Stimulated activated CD8-positive, alpha-beta memory T cell treated with anti-CD3 and anti-CD28 coated beads, Interleukin-15, amount 100 ng/mL, for 48 hours (primary cell): ENCODE measurements around the gene ZNF408.

Experiments
- DNase-seq, 2 donors: peaks; one replicate each; pipeline ENCODE4 v3.0.0-alpha.2; 2020; ENCODE audit warnings: low read depth in 2 of 2

ZNF408 gene

DNA sequence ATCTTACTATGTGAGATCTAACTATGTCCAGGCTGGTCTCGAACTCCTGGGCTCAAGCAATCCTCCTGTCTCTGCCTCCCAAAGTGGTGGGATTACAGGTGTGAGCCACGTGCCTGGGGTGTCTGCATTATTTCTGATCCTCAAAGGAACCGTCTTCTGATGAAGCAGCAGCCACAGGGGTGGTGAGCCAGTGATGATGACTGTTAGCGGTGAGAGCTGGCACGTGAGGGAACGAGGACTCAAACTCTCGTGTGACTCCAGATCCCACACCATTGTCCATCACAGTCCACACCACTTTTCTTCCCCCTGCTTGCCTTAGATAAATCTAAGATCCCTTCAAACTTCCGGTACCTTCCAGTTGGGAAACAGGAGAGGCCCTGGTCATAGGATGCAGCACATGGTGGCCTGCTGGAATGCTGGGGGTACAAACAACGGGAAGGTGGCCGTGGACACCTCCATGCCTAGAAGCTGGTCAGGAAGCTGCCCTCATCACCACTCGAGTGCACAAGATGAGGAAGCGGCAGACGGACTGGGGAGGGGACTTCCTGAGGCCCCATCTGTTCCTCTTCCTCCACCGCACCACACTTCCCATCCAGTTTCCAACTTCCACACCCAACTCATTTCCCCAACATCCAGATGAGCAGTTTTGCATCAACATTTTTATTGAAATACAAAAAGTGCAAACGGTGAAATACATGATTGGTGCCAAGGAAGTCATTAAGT is 24.2 kb upstream of the ZNF408 start:
- DNase-seq: no peak

DNA sequence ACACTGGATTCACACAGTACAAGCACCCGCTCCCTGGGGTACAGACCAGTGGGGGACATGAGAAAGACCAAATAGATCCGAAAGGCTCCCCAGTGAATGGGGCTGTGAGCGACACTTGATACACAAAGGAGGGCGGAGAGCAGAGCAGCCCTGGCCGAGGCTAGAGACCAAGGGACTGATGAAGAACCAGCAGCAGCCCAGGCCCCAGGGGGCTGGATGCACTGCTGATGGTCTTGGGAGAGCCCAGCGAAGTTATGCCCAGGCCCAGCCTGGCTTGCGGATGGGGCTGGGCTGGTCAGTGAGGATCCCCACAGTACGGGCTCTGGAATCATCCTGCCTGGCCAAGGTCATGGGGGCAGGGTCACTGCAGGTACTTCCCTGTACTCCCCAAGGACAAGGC is 23.7 kb upstream of the ZNF408 start:
- DNase-seq: no peak

DNA sequence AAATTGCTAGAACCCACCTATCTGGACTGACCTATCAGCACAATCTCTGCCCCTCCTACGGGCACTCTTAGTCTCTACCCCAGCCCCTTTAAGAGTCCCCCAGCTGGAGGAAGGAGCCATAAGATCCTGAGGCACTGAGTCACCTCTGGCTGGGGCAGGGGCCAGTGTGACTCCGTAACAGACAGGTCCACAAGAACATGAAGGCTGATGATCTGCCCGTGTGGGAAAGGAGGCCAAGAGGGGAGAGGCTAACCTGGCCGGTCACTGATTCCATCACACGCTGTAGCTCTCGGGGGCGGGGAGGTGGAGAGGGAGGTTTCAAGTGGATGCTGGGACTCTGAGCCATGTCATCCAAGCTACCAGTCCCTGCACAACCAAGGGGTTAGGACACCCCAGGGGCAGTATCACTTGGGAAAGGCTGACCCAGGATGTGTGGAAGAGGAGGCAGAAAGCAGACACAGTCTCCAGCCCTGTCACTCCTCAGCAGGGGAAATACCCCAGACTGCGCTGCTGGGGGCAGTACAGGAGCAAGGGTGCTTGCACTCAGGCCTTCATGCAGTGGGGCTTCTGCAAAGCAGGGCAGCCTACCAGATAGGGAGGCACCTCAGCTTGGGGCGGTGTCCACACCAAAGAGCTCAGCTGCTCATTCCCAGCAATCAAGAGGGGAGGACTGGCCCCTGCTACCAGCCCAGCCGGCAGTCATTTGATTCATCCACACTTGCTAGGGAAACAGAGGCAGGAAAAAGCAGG is 22.7 kb upstream of the ZNF408 start:
- no peak for DNase-seq

DNA sequence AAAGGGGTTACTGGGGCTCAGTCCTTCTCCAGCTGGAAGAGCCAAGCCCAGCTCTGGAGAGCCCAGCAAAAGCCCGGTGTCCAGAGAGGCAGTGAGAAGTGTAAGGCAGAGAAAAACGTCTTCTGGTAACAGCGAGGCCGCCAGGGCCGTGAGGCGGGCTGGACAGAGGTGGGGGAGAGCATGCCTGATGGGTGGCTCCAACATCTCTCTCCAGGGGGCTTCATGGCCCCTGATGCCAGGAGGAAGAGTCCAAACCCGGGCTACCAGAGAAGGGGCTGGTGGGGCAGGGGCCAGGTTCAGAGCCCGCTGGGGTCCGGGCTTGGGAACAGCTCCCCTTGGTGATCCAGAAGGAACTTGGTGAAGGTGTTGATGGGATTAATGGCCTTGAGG is 22.1 kb upstream of the ZNF408 start:
- DNase-seq: no peak

- DNase-seq: no peak
Observed at GRCh38 chr11:46679241-46680163, 21.3 kb upstream of the ZNF408 start.

GRCh38 chr11:46680164-46680760 is 20.6 kb upstream of the ZNF408 start:
- DNase-seq: no peak

DNA sequence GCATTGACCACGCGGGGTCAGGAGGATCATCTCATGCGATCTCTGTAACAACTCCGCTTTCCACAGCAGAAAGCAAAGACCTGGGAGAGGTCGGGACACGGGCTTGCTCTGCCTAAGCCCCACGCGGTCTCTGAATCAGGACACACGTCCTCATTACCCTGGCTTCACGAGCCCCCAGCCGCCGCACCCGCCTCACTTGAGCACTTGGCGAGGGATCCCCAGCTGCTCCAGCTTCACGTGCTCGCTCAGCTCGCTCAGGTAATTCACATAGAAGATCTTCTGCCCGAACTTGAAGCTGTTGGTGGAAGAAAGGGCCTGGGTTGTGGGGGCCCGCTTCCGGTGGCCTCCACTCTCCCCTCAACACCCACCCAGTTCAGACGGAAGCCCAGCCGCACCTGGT is 20.0 kb upstream of the ZNF408 start:
- DNase-seq: no peak

DNA sequence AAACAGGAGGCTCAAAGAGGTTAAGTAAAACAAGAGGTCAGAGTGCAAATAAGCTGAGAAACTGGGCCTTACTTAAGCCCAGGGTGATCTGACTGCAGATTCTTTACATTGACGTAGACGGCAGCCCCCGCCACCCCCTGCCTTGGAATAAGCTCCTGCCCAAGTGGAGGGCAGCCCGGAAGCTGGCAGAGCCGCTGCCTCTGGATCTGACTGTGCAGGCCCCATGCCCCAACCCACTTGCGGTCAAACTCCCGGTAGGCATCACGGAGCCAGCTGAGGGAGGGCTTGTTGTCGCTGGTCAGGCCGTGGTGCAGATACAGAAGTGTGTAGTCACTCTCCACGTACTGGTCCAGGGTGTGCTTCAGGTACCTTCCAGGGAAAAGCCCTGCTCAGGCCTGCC is 19.0 kb upstream of the ZNF408 start:
- DNase-seq: no peak

DNA sequence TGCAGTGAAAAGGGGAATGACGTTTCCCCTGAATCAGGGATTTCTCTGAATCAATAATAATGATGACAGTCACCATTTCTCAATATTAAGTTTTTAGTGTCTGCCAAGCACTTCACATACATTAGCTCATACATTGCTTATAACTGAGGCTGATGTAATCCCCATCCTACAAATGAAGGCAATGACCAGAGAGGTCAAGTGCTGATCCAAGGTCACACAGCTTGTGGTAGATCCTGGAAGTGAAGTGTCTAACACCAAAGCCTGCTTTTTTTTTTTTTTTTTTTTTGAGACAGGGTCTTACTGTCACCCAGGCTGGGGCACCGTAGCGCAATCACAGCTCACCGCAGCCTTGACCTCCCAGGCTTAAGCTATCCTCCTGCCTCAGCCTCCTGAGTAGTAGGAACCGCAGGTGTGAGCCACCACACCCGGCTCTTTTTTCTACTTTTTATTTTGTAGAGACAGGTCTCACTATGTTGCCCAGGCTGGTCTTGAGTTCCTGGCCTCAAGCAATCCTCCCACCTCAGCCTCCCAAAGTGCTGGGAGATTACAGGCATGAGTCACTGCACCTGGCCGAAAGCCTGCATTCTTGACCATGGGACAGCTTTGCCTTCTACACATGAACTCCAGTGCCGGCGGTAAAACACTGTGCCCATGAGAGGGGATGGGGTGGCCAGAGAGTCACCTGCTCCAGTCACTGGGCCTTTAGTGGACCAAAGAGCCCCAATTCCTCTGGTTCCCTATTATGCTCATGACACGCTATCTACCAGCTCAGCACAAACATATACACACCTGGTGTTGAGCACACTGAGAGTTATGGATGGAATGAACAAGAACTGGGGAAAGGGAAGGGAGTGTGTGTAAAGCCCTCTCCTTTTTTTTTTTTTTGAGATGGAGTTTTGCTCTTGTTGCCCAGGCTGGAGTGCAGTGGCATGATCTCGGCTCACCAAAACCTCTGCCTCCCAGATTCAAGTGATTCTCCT is 17.8 kb upstream of the ZNF408 start:
- DNase-seq: no peak

DNA sequence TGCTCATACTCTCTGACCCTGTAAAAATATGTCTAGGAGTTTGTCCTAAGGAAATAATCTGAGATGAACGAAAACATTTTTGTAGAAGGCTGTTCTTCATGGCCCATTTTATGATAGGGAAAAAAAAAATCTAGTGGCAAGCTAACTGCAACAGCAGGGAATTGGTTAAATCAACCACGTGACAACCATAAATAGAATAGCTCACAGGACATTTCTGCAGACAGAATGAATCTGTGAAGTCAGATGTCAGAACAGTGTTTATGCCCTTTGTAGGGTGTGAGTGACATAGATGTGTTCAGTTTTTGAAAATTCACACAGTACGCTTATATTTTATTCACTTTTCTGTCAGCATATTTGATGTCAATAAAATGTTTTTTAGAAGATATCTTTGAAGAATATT is 16.5 kb upstream of the ZNF408 start:
- DNase-seq: no peak

- DNase-seq: no peak
Observed at GRCh38 chr11:46686886-46687795, 13.7 kb upstream of the ZNF408 start.

GRCh38 chr11:46690702-46691101 is 10.1 kb upstream of the ZNF408 start:
- no peak for DNase-seq

GRCh38 chr11:46692450-46692849 is 8.4 kb upstream of the ZNF408 start:
- DNase-seq: no peak

DNA sequence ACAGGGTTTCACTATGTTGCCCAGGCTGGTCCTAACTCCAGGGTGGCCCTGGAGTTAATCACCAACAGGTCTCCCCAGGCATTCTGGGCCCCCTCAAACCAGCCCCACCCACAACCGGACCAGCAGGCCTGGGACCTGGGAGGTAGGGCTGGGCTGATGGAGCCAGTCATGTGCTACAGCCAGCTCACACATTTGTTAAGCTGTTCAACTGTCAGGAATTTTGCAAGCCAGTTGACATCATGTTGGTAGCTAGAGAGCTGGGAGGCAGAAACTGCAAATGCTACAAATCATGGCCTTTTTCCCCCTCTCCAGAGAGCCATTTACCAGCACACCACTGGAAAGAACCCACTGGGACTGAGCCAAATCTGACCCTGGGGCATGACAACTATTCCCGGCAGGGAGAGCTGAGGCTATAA is 7.2 kb upstream of the ZNF408 start:
- DNase-seq: no peak

DNA sequence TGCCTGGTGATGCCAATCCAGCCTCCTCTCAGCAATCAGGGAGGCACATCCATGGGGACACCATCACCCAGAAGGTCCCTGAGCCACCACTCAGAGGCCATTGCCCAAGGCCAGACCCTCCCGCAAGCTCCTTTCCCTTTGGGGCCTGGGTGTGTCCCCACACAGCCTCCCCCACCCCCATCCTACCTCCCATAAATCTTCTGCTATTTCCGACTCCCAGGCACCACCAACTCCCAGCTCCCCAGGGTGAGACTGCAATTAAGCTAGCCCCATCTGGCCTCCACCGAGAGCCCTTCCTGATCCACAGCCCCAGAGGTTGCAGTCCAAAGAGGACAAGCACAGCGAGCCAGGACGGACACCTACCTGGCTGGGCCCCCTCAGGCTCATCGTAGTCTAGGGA is 6.8 kb upstream of the ZNF408 start:
- DNase-seq: no peak

DNA sequence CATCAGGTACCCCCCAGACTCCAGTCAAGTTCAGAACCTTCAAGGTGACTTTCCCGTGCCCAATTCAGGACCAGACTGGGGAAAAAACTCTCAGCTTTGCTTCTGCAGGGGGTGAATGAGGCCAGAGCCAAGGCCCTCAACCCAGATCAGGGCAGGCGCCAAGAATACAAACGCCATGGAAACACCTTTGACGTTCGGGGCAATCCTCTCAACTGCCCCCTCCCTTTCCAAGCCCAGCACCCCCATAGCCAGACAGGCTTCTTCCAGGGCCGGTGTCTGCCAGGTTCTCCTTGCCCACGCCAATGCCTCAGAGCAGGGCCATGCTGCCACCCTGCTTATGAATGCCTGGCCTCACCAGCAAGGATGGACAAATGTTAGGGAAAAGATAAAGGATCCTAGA is 6.2 kb upstream of the ZNF408 start:
- no peak for DNase-seq

DNA sequence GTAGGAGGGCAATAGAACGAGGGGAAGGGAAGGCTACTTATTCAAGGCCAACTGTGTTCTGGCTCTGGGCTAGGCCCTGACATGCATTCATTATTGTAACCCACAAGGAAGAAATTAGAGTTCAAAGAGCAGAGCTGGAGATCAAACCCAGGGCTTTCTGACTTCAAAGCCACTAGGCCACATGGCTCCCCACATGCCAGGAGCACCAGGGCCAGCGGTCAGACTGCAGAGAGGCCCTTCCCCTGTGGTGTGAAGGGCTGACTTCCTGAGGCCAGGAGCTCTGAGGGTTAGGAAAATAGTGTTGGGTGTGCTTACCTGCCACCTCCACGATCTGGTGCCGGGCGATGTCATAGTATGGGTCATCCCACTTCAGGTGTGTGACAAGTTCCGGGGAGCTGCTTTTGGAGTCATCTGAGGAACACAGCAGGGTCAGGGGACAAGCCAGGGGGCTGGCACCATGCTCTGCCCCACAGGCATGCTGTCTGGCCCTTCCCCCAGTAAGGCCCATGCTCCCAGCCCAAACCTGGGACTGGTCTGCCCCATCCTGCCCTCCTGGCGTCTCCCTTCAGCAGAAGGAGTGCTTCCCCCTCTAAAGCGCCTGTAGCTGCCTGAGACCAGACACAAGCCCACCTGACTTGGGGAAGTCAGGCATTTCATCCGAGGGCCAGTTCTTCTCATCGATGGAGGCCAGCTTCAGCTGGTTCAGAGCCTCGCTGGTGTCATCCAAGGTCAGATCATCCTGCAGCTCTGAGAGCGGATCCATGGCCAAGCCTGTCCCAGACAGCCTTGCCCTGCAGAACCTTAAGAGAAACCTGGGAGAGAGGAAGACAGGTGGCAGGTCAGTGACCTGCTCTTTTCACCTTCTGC is 5.3 kb upstream of the ZNF408 start:
- no peak for DNase-seq

DNA sequence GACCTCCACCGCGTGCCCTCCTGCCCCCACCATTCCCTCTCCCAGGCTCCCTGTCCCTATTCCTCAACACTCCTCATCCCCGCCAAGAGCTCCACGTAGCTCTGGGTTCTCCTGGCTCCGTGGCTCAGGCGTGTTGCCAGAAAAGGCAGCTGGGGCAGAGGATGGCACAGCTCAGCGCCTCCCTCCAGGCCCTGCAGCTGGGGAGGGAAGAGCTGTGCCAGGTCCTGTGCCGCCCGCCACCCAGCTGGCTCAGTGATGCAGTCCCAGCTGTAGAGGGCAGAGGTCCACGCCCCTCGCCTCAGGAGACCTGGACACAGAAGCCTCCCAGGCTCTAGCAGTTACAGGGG is 4.6 kb upstream of the ZNF408 start:
- no peak for DNase-seq

- no peak for DNase-seq
Observed at GRCh38 chr11:46697303-46697702, 3.5 kb upstream of the ZNF408 start.
